HEK293 (cell line): ENCODE data around the gene TSC22D2.

ENCODE experiments used
- CTCF ChIA-PET: fragments of 350-600 bp; formaldehyde crosslinking; extraction: SDS; loops from one replicate; lab custom pipeline; 2021; ENCODE audit warnings: antibody characterized with exemption; lab: Yijun Ruan, JAX
- POLR2A ChIA-PET: fragments of 300-600 bp; formaldehyde crosslinking; extraction: SDS; loops from one replicate; lab custom pipeline; 2020; ENCODE audit warnings: antibody characterized with exemption, inconsistent platforms; lab: Yijun Ruan, JAX
- H3K27ac ChIP-seq: fragments of 200-500 bp; sonication (Bioruptor generic); 2 replicates; pipeline ENCODE4 v1.5.1; 2014; ENCODE audit warnings: low read depth, low read length, control low read depth, inconsistent platforms; ENCODE audit errors: extremely low read depth
- H3K36me3 ChIP-seq, 2 experiments: fragments of 200-500 bp in 1 of 2; sonication (Bioruptor generic) in 1 of 2; 1 replicate in 1 of 2; 2 replicates in 1 of 2; pipeline ENCODE4 v1.5.1; 2014 to 2017; ENCODE audit warnings: inconsistent platforms in 2 of 2, low read length in 2 of 2; ENCODE audit not compliant: control insufficient read depth in 2 of 2, insufficient read depth in 1 of 2
- H3K4me1 ChIP-seq: fragments of 200-500 bp; sonication (Bioruptor generic); 2 replicates; pipeline ENCODE4 v1.5.1; 2014; ENCODE audit warnings: mild to moderate bottlenecking, low read length, inconsistent platforms; ENCODE audit not compliant: control insufficient read depth, insufficient read depth
- H3K4me3 ChIP-seq: 2 replicates; pipeline ENCODE4 v1.5.1; 2011; ENCODE audit warnings: low read depth, mild to moderate bottlenecking, control low read depth, low read length, moderate library complexity
- H3K9me3 ChIP-seq: fragments of 200-500 bp; sonication (Bioruptor generic); 2 replicates; pipeline ENCODE4 v1.5.1; 2014; ENCODE audit warnings: low read depth, low read length, inconsistent platforms; ENCODE audit not compliant: control insufficient read depth, insufficient read depth
- BCL11B ChIP-seq: fragments of 450-650 bp; formaldehyde crosslinking; IDR thresholded peaks from 2 replicates; pipeline ENCODE4 v1.5.1; 2016; ENCODE audit warnings: low read depth, missing biosample characterization, missing genetic modification characterization
- HIC1 ChIP-seq: fragments of 450-650 bp; formaldehyde crosslinking; IDR thresholded peaks from 2 replicates; pipeline ENCODE4 v1.5.1; 2016; ENCODE audit warnings: missing biosample characterization, missing genetic modification characterization
- ZFP69B ChIP-seq: fragments of 450-650 bp; formaldehyde crosslinking; IDR thresholded peaks from 2 replicates; pipeline ENCODE4 v1.5.1; 2016; ENCODE audit warnings: missing biosample characterization, missing genetic modification characterization
- ZNF148 ChIP-seq: fragments of 450-650 bp; formaldehyde crosslinking; IDR thresholded peaks from 2 replicates; pipeline ENCODE4 v1.5.0; 2017; ENCODE audit warnings: missing biosample characterization, missing genetic modification characterization, borderline replicate concordance
- ZNF354C ChIP-seq: fragments of 450-650 bp; formaldehyde crosslinking; IDR thresholded peaks from 2 replicates; pipeline ENCODE4 v1.5.1; 2016; ENCODE audit warnings: missing biosample characterization, missing genetic modification characterization, low read depth, borderline replicate concordance
- ZNF366 ChIP-seq: fragments of 450-650 bp; formaldehyde crosslinking; conservative IDR thresholded peaks from 2 replicates; pipeline ENCODE4 v1.5.1; 2016; ENCODE audit warnings: missing biosample characterization, missing genetic modification characterization
- ZNF394 ChIP-seq: fragments of 450-650 bp; formaldehyde crosslinking; IDR thresholded peaks from 2 replicates; pipeline ENCODE4 v1.5.1; 2016; ENCODE audit warnings: missing biosample characterization, missing genetic modification characterization, mild to moderate bottlenecking, moderate library complexity, borderline replicate concordance
- ZNF549 ChIP-seq: fragments of 450-650 bp; IDR thresholded peaks from 2 replicates; pipeline ENCODE4 v1.5.1; 2018; ENCODE audit warnings: missing biosample characterization, missing genetic modification characterization, mild to moderate bottlenecking, inconsistent platforms, moderate library complexity
- ZNF585B ChIP-seq: fragments of 450-650 bp; formaldehyde crosslinking; IDR thresholded peaks from 2 replicates; pipeline ENCODE4 v1.5.1; 2016; ENCODE audit warnings: missing biosample characterization, missing genetic modification characterization
- ZNF621 ChIP-seq: fragments of 450-650 bp; formaldehyde crosslinking; IDR thresholded peaks from 2 replicates; pipeline ENCODE4 v1.5.1; 2017; ENCODE audit warnings: missing biosample characterization, missing genetic modification characterization
- ZNF645 ChIP-seq: fragments of 450-650 bp; formaldehyde crosslinking; IDR thresholded peaks from 2 replicates; pipeline ENCODE4; 2016; ENCODE audit warnings: missing biosample characterization, missing genetic modification characterization
- ZNF658 ChIP-seq: fragments of 450-650 bp; formaldehyde crosslinking; IDR thresholded peaks from 2 replicates; pipeline ENCODE4; 2016; ENCODE audit warnings: missing biosample characterization, missing genetic modification characterization
- ZNF768 ChIP-seq: fragments of 450-650 bp; formaldehyde crosslinking; IDR thresholded peaks from 2 replicates; pipeline ENCODE4 v1.5.1; 2018; ENCODE audit warnings: missing biosample characterization, mild to moderate bottlenecking, missing genetic modification characterization
- ZNF776 ChIP-seq: fragments of 450-650 bp; formaldehyde crosslinking; IDR thresholded peaks from 2 replicates; pipeline ENCODE4 v1.5.0; 2017; ENCODE audit warnings: missing biosample characterization, missing genetic modification characterization, borderline replicate concordance
- ZNF791 ChIP-seq: fragments of 450-650 bp; formaldehyde crosslinking; IDR thresholded peaks from 2 replicates; pipeline ENCODE4 v1.5.1; 2016; ENCODE audit warnings: missing biosample characterization, missing genetic modification characterization
- TF ChIP-seq, protein P1 (sequence below): fragments of 450-650 bp; IDR thresholded peaks from 2 replicates; pipeline ENCODE4 v1.5.1; 2018; ENCODE audit warnings: missing biosample characterization, mild to moderate bottlenecking, missing genetic modification characterization
- TF ChIP-seq, protein P2 (sequence below): fragments of 450-650 bp; formaldehyde crosslinking; IDR thresholded peaks from 2 replicates; pipeline ENCODE4 v1.5.1; 2016; ENCODE audit warnings: missing biosample characterization, missing genetic modification characterization

TSC22D2 gene

DNA sequence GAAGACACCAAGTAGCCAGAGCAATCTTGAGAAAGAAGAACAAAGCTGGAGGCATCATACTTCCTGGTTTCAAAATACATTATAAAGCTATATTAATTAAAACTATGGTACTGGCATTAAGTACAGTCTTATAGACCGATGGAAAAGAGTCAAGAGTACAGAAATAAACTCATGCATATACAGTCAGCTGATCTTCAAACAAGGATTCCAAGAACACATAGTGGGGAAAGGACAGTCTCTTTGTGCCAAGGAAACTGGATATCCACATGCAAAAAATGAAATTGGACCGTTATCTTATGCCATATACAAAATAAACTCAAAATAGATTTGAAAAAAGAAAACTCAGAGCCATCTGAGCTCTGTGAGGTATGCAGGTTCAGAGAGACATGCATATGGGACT is 80.8 kb downstream of the TSC22D2 start (continued):
- TF ChIP-seq ZNF658 (tag by site-specific recombination), result no peak
- TF ChIP-seq BCL11B, result no peak
- no peak for TF ChIP-seq ZNF645 (tag by site-specific recombination)
- no peak for TF ChIP-seq ZNF366 (tag by site-specific recombination)
- no peak for TF ChIP-seq HIC1 (tag by site-specific recombination)
- TF ChIP-seq, all 188 proteins: peak for 0

DNA sequence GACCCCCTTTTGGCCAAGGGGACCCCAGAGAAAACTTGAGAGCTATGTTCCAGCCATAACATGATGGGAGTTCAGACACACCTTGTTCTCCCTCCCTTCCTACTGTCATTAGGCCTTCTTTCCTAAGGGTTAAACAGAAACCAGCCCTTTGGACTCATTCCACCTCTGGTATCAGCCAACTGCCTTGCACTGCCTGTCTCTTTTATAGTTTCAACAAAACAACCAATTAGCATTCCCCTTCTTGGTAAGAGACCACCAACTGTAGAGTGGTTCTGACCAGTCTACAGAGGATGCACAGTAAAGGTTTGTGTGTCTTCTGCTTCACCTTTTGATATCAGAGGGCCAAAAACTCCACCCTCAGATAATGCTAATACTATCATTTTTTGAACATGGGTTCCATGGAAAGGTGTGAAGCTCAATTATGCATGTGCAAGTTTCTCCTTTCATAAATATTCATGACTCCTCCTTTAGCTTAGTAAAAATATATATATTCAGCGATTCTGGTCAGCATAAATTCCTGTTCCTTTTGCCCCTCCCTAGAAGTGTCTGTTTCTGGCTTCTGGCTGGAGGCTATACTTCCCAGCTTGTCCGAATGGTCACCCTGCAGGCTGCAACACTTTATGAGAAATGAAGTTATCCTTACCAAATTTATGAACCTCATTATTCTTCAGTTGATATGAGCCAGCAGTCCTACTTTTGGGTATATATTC is 82.3 kb downstream of the TSC22D2 start:
- no peaks in the 10 kb centered on the region for H3K36me3 ChIP-seq
- H3K9me3 ChIP-seq, result no peaks in the 10 kb centered on the region
- no peak overlapping the region for H3K27ac ChIP-seq
- POLR2A ChIA-PET, result no interaction called here
- CTCF ChIA-PET, result interaction anchor here (1.9 kb wide), 1 partner anchor 251 kb away, joined by 5 read pairs; no protein-coding TSS in a partner anchor
- H3K4me3 ChIP-seq, result no peak overlapping the region
- H3K4me1 ChIP-seq, result no peaks in the 10 kb centered on the region
- TF ChIP-seq, protein P1, sequence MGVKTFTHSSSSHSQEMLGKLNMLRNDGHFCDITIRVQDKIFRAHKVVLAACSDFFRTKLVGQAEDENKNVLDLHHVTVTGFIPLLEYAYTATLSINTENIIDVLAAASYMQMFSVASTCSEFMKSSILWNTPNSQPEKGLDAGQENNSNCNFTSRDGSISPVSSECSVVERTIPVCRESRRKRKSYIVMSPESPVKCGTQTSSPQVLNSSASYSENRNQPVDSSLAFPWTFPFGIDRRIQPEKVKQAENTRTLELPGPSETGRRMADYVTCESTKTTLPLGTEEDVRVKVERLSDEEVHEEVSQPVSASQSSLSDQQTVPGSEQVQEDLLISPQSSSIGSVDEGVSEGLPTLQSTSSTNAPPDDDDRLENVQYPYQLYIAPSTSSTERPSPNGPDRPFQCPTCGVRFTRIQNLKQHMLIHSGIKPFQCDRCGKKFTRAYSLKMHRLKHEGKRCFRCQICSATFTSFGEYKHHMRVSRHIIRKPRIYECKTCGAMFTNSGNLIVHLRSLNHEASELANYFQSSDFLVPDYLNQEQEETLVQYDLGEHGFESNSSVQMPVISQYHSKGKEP (tag by site-specific recombination), result no peak
- TF ChIP-seq ZNF776 (tag by site-specific recombination) (no peak), ZNF791 (tag by site-specific recombination) (no peak), ZNF621 (no peak), ZNF394 (tag by site-specific recombination) (no peak), ZNF768 (tag by site-specific recombination) (no peak), ZNF549 (no peak), ZNF366 (tag by site-specific recombination) (no peak), ZNF148 (tag by site-specific recombination) (no peak), ZNF585B (tag by site-specific recombination) (no peak)

GRCh38 chr3:150494411-150494977 is 86.4 kb downstream of the TSC22D2 start:
- no peak for TF ChIP-seq ZFP69B (tag by site-specific recombination)
- TF ChIP-seq, protein P2, sequence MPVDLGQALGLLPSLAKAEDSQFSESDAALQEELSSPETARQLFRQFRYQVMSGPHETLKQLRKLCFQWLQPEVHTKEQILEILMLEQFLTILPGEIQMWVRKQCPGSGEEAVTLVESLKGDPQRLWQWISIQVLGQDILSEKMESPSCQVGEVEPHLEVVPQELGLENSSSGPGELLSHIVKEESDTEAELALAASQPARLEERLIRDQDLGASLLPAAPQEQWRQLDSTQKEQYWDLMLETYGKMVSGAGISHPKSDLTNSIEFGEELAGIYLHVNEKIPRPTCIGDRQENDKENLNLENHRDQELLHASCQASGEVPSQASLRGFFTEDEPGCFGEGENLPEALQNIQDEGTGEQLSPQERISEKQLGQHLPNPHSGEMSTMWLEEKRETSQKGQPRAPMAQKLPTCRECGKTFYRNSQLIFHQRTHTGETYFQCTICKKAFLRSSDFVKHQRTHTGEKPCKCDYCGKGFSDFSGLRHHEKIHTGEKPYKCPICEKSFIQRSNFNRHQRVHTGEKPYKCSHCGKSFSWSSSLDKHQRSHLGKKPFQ (tag by site-specific recombination), result no peak
- TF ChIP-seq ZNF791 (tag by site-specific recombination), result no peak
- no peak for TF ChIP-seq ZNF645 (tag by site-specific recombination)
- TF ChIP-seq ZNF354C (tag by site-specific recombination), result no peak
- Histone ChIP-seq H3K36me3 (no peaks in the 10 kb centered on the region), H3K27ac (no peak overlapping the region), H3K9me3 (no peaks in the 10 kb centered on the region), H3K4me3 (no peak overlapping the region), H3K4me1 (no peaks in the 10 kb centered on the region)
- CTCF ChIA-PET, result interaction anchor here (0.6 to 5.2 kb wide), 7 partner anchors 33 to 380 kb away, joined by 3 to 34 read pairs (median 5); no protein-coding TSS in a partner anchor
- POLR2A ChIA-PET, result interaction anchor here (0.7 to 1.1 kb wide), 2 partner anchors 85 to 186 kb away, joined by 3 to 7 read pairs; no protein-coding TSS in a partner anchor
